Breast epithelium (tissue), 3 donors: ENCODE results near the gene RABEP1.

ENCODE experiments used
- POLR2A ChIP-seq: fragments of 450-650 bp; IDR thresholded peaks from one replicate; pipeline ENCODE4 v1.6.1; 2016; ENCODE audit warnings: antibody characterized with exemption, mild to moderate bottlenecking, moderate library complexity
- TF ChIP-seq, protein P1 (sequence below), 3 donors: fragments of 450-650 bp; IDR thresholded peaks; one replicate each; pipeline ENCODE4 v1.5.1; 2016 to 2017; ENCODE audit warnings: antibody characterized with exemption in 3 of 3, mild to moderate bottlenecking in 3 of 3, moderate library complexity in 3 of 3

DNA sequence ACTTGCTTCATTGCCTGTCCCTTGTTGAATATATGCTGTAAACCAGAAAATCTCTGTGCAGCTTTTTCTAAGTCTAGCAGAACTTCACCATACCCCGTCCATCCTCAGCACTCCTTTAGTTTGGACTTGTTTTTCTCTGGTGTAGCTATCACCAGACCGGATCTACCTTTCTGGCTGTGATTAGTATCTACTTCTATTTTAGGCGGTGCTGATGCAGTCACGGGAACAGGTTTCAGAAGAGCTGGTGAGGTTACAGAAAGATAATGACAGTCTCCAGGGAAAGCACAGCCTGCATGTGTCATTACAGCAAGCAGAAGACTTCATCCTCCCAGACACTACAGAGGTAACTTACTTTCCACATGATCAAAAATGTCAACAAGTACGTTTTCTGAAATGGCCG is 91.0 kb downstream of the RABEP1 start:
- no peak for TF ChIP-seq POLR2A
- TF ChIP-seq, protein P1, sequence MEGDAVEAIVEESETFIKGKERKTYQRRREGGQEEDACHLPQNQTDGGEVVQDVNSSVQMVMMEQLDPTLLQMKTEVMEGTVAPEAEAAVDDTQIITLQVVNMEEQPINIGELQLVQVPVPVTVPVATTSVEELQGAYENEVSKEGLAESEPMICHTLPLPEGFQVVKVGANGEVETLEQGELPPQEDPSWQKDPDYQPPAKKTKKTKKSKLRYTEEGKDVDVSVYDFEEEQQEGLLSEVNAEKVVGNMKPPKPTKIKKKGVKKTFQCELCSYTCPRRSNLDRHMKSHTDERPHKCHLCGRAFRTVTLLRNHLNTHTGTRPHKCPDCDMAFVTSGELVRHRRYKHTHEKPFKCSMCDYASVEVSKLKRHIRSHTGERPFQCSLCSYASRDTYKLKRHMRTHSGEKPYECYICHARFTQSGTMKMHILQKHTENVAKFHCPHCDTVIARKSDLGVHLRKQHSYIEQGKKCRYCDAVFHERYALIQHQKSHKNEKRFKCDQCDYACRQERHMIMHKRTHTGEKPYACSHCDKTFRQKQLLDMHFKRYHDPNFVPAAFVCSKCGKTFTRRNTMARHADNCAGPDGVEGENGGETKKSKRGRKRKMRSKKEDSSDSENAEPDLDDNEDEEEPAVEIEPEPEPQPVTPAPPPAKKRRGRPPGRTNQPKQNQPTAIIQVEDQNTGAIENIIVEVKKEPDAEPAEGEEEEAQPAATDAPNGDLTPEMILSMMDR (IDR thresholded peaks at IDR 0.05), result no peak
